Endometrium (tissue), 2 donors: ENCODE data around the gene PXMP4.

Source experiments
- FAIRE-seq: peaks from 2 replicates; lab custom pipeline; 2012; peaks lifted over from hg19 to GRCh38; lab: Jason Lieb, UNC
- donor health status: control.
- donor health status: control.

Gene PXMP4

DNA sequence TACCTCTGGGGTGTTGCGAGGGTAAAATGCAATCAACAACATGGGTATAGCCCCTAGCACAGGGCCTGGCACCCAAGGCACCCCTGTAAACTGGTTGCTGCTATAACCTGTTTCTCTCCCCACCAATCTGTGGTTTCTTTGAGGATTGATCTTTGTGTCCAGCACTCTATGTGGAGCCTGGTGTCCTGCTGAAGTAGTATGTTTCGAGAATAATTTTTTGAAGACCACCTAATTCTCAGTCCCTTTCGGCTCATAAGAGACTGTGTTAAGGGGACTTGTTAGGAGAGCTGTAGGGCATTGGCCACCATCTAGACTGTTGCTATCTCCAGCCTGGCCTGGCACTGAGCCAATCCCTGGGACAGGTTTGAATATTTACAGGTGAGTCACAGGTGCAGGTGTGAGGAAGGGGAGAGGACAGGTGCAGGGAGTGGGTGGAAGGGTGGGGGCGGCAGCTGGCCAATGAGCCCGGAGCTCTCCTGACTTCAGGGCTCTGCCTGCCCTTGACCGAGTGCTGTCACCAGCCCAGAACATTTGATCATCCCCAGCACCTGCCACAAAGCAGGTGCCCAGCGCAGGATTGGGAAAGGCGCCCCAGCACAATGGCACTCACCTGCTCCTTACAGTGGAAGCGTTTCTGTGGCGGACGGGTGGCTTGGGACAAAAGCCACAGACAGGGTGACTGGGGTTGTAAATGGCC, 66.1 kb downstream of the PXMP4 start:
- FAIRE-seq = no peak

- no peak for FAIRE-seq
These were observed 66.8 kb downstream of the PXMP4 start for GRCh38 chr20:33653218-33653899.
